ENCODE results near the gene COLEC11.

- no peak for TF ChIP-seq CTCF (IDR thresholded peaks at IDR 0.05)
- no peak for TF ChIP-seq ZFX (IDR thresholded peaks at IDR 0.05; ENCODE audit: borderline replicate concordance)
These were observed 41.8 kb downstream of the COLEC11 start for GRCh38 chr2:3636586-3637310.
